Mucosa of gallbladder (tissue), 1 donor: Measurements from ENCODE around the gene SH3RF3. TPM values are rescaled to one million over a fixed set of nuclear protein-coding genes. Genes with fewer than 3 reads are reported as not detected.

ENCODE experiments used
- DNase-seq: peaks from one replicate; pipeline ENCODE4 v3.0.0-alpha.2; 2020; ENCODE audit warnings: low spot score
- total RNA-seq: library from RNA; stranded (reverse); gene quantifications from one replicate; pipeline ENCODE4 v1.2.1, GENCODE V29; 2021
- donor health status: DM: no; HTN: no; CAD: no.

The SH3RF3 gene
- total RNA-seq, 1 donor from 2014 or later: 11.5 TPM

- no peak for DNase-seq
These were observed 204.6 kb downstream of the SH3RF3 start for GRCh38 chr2:109333414-109334210.

GRCh38 chr2:109335631-109336176 is 206.7 kb downstream of the SH3RF3 start:
- DNase-seq: no peak

GRCh38 chr2:109336296-109336695 is 207.3 kb downstream of the SH3RF3 start:
- no peak for DNase-seq

- no peak for DNase-seq
These were observed 208.2 kb downstream of the SH3RF3 start for GRCh38 chr2:109337221-109337620.

GRCh38 chr2:109339519-109339966 is 210.5 kb downstream of the SH3RF3 start:
- DNase-seq: no peak

- no peak for DNase-seq
These were observed 211.4 kb downstream of the SH3RF3 start for GRCh38 chr2:109340381-109340780.

- DNase-seq: no peak
These were observed 212.6 kb downstream of the SH3RF3 start for GRCh38 chr2:109341355-109342255.

- DNase-seq: no peak
These were observed 213.3 kb downstream of the SH3RF3 start for GRCh38 chr2:109342256-109342850.

- DNase-seq: no peak
These were observed 213.9 kb downstream of the SH3RF3 start for GRCh38 chr2:109342930-109343329.

GRCh38 chr2:109343460-109343859 is 214.5 kb downstream of the SH3RF3 start:
- DNase-seq: no peak

GRCh38 chr2:109344270-109344805 is 215.3 kb downstream of the SH3RF3 start:
- DNase-seq: no peak

- no peak for DNase-seq
These were observed 216.1 kb downstream of the SH3RF3 start for GRCh38 chr2:109345091-109345490.

GRCh38 chr2:109345653-109346480 is 216.9 kb downstream of the SH3RF3 start:
- DNase-seq: no peak

GRCh38 chr2:109346601-109347228 is 217.7 kb downstream of the SH3RF3 start:
- no peak for DNase-seq

- DNase-seq: no peak
These were observed 218.6 kb downstream of the SH3RF3 start for GRCh38 chr2:109347626-109348025.

- DNase-seq: no peak
These were observed 219.2 kb downstream of the SH3RF3 start for GRCh38 chr2:109348190-109348589.

GRCh38 chr2:109348671-109349502 is 219.9 kb downstream of the SH3RF3 start:
- DNase-seq: no peak

GRCh38 chr2:109349503-109350465 is 220.8 kb downstream of the SH3RF3 start:
- no peak for DNase-seq
